ENCODE measurements around the gene GCHFR.
A peak's percentile ranks its signal among the peaks of the same experiment; 100 is the strongest.

GCHFR gene

GRCh38 chr15:40785814-40786213 lies 21.9 kb downstream of the GCHFR start:
- Histone ChIP-seq H3K36me3 (ENCODE audit: insufficient read depth, low read depth, low read length) (no peaks in the 10 kb centered on the region), H3K9ac (ENCODE audit: low read depth, low read length) (no peak overlapping the region), H3K9me3 (ENCODE audit: insufficient read depth, low read depth, low read length) (no peaks in the 10 kb centered on the region), H3K27ac (ENCODE audit: low read length) (no peak overlapping the region), H3K27me3 (ENCODE audit: insufficient read depth, low read length) (no peaks in the 10 kb centered on the region), H3K4me3 (ENCODE audit: low read length) (no peak overlapping the region), H3K4me1 (ENCODE audit: insufficient read depth, low read length) (peaks cover 24% of the 10 kb centered on the region)

GRCh38 chr15:40787344-40787841 lies 23.5 kb downstream of the GCHFR start:
- Histone ChIP-seq H3K4me1 (ENCODE audit: insufficient read depth, low read length) (peaks cover 24% of the 10 kb centered on the region), H3K27me3 (ENCODE audit: insufficient read depth, low read length) (no peaks in the 10 kb centered on the region), H3K9me3 (ENCODE audit: insufficient read depth, low read depth, low read length) (no peaks in the 10 kb centered on the region), H3K9ac (ENCODE audit: low read depth, low read length) (peak overlapping the region; percentile 7; the same call in 1 of the 2 replicates), H3K36me3 (ENCODE audit: insufficient read depth, low read depth, low read length) (no peaks in the 10 kb centered on the region), H3K27ac (ENCODE audit: low read length) (no peak overlapping the region), H3K4me3 (ENCODE audit: low read length) (peak overlapping the region; percentile 23)

- no peaks in the 10 kb centered on the region for H3K9me3 ChIP-seq (ENCODE audit: insufficient read depth, low read depth, low read length)
- H3K27ac ChIP-seq (ENCODE audit: low read length), result no peak overlapping the region
- H3K9ac ChIP-seq (ENCODE audit: low read depth, low read length), result no peak overlapping the region
- H3K36me3 ChIP-seq (ENCODE audit: insufficient read depth, low read depth, low read length), result no peaks in the 10 kb centered on the region
- H3K4me1 ChIP-seq (ENCODE audit: insufficient read depth, low read length), result peaks cover 24% of the 10 kb centered on the region
- peak overlapping the region; percentile 23; the same call in 1 of the 2 replicates for H3K4me3 ChIP-seq (ENCODE audit: low read length)
- no peaks in the 10 kb centered on the region for H3K27me3 ChIP-seq (ENCODE audit: insufficient read depth, low read length)
Measured at GRCh38 chr15:40787991-40788390, 24.1 kb downstream of the GCHFR start.

- Histone ChIP-seq H3K27ac (ENCODE audit: low read length) (no peak overlapping the region), H3K27me3 (ENCODE audit: insufficient read depth, low read length) (no peaks in the 10 kb centered on the region), H3K9me3 (ENCODE audit: insufficient read depth, low read depth, low read length) (no peaks in the 10 kb centered on the region), H3K4me3 (ENCODE audit: low read length) (no peak overlapping the region), H3K4me1 (ENCODE audit: insufficient read depth, low read length) (peaks cover 24% of the 10 kb centered on the region), H3K36me3 (ENCODE audit: insufficient read depth, low read depth, low read length) (no peaks in the 10 kb centered on the region), H3K9ac (ENCODE audit: low read depth, low read length) (no peak overlapping the region)
Measured at GRCh38 chr15:40789119-40789518, 25.3 kb downstream of the GCHFR start.

- Histone ChIP-seq H3K27me3 (ENCODE audit: insufficient read depth, low read length) (no peaks in the 10 kb centered on the region), H3K4me1 (ENCODE audit: insufficient read depth, low read length) (peaks cover 24% of the 10 kb centered on the region), H3K4me3 (ENCODE audit: low read length) (no peak overlapping the region), H3K36me3 (ENCODE audit: insufficient read depth, low read depth, low read length) (no peaks in the 10 kb centered on the region), H3K9me3 (ENCODE audit: insufficient read depth, low read depth, low read length) (no peaks in the 10 kb centered on the region), H3K9ac (ENCODE audit: low read depth, low read length) (no peak overlapping the region), H3K27ac (ENCODE audit: low read length) (no peak overlapping the region)
Measured at GRCh38 chr15:40789999-40790398, 26.1 kb downstream of the GCHFR start.

- no peak overlapping the region for H3K27ac ChIP-seq (ENCODE audit: low read length)
- peaks cover 19% of the 10 kb centered on the region for H3K4me1 ChIP-seq (ENCODE audit: insufficient read depth, low read length)
Measured at GRCh38 chr15:40790718-40791117, 26.9 kb downstream of the GCHFR start.

GRCh38 chr15:40792394-40792793 lies 28.5 kb downstream of the GCHFR start:
- Histone ChIP-seq H3K27ac (ENCODE audit: low read length) (no peak overlapping the region), H3K9me3 (ENCODE audit: insufficient read depth, low read depth, low read length) (no peaks in the 10 kb centered on the region), H3K4me1 (ENCODE audit: insufficient read depth, low read length) (peaks cover 14% of the 10 kb centered on the region), H3K27me3 (ENCODE audit: insufficient read depth, low read length) (no peaks in the 10 kb centered on the region), H3K9ac (ENCODE audit: low read depth, low read length) (no peak overlapping the region), H3K36me3 (ENCODE audit: insufficient read depth, low read depth, low read length) (no peaks in the 10 kb centered on the region), H3K4me3 (ENCODE audit: low read length) (no peak overlapping the region)

More at GRCh38 chr15:40790718-40791117, 26.9 kb downstream of the GCHFR start:
- Histone ChIP-seq H3K36me3 (ENCODE audit: insufficient read depth, low read depth, low read length) (no peaks in the 10 kb centered on the region), H3K9ac (ENCODE audit: low read depth, low read length) (no peak overlapping the region), H3K9me3 (ENCODE audit: insufficient read depth, low read depth, low read length) (no peaks in the 10 kb centered on the region), H3K27me3 (ENCODE audit: insufficient read depth, low read length) (no peaks in the 10 kb centered on the region), H3K4me3 (ENCODE audit: low read length) (no peak overlapping the region)

GRCh38 chr15:40793216-40793989 lies 29.5 kb downstream of the GCHFR start:
- Histone ChIP-seq H3K9ac (ENCODE audit: low read depth, low read length) (no peak overlapping the region), H3K27ac (ENCODE audit: low read length) (no peak overlapping the region), H3K27me3 (ENCODE audit: insufficient read depth, low read length) (no peaks in the 10 kb centered on the region), H3K4me1 (ENCODE audit: insufficient read depth, low read length) (peaks cover 12% of the 10 kb centered on the region; the same call in 1 of the 2 replicates), H3K36me3 (ENCODE audit: insufficient read depth, low read depth, low read length) (no peaks in the 10 kb centered on the region), H3K9me3 (ENCODE audit: insufficient read depth, low read depth, low read length) (no peaks in the 10 kb centered on the region), H3K4me3 (ENCODE audit: low read length) (no peak overlapping the region)

- Histone ChIP-seq H3K27me3 (ENCODE audit: insufficient read depth, low read length) (no peaks in the 10 kb centered on the region), H3K36me3 (ENCODE audit: insufficient read depth, low read depth, low read length) (no peaks in the 10 kb centered on the region), H3K9me3 (ENCODE audit: insufficient read depth, low read depth, low read length) (no peaks in the 10 kb centered on the region), H3K9ac (ENCODE audit: low read depth, low read length) (0 out of 2 replicates have a peak overlapping the region, but pooled peaks have one; percentile 5), H3K4me3 (ENCODE audit: low read length) (no peak overlapping the region), H3K4me1 (ENCODE audit: insufficient read depth, low read length) (peaks cover 22% of the 10 kb centered on the region; the same call in 1 of the 2 replicates), H3K27ac (ENCODE audit: low read length) (no peak overlapping the region)
Measured at GRCh38 chr15:40796041-40796440, 32.2 kb downstream of the GCHFR start.

GRCh38 chr15:40796512-40796911 lies 32.6 kb downstream of the GCHFR start:
- Histone ChIP-seq H3K9me3 (ENCODE audit: insufficient read depth, low read depth, low read length) (no peaks in the 10 kb centered on the region), H3K4me1 (ENCODE audit: insufficient read depth, low read length) (peaks cover 22% of the 10 kb centered on the region; the same call in 1 of the 2 replicates), H3K36me3 (ENCODE audit: insufficient read depth, low read depth, low read length) (no peaks in the 10 kb centered on the region), H3K27me3 (ENCODE audit: insufficient read depth, low read length) (no peaks in the 10 kb centered on the region), H3K4me3 (ENCODE audit: low read length) (no peak overlapping the region), H3K27ac (ENCODE audit: low read length) (no peak overlapping the region), H3K9ac (ENCODE audit: low read depth, low read length) (0 out of 2 replicates have a peak overlapping the region, but pooled peaks have one; percentile 5)

GRCh38 chr15:40799523-40799922 lies 35.7 kb downstream of the GCHFR start:
- no peak overlapping the region for H3K9ac ChIP-seq (ENCODE audit: low read depth, low read length)
- H3K4me3 ChIP-seq (ENCODE audit: low read length), result no peak overlapping the region
- no peaks in the 10 kb centered on the region for H3K27me3 ChIP-seq (ENCODE audit: insufficient read depth, low read length)
- no peaks in the 10 kb centered on the region for H3K9me3 ChIP-seq (ENCODE audit: insufficient read depth, low read depth, low read length)
- H3K4me1 ChIP-seq (ENCODE audit: insufficient read depth, low read length), result peaks cover 22% of the 10 kb centered on the region; the same call in 1 of the 2 replicates
- no peak overlapping the region for H3K27ac ChIP-seq (ENCODE audit: low read length)
- no peaks in the 10 kb centered on the region for H3K36me3 ChIP-seq (ENCODE audit: insufficient read depth, low read depth, low read length)

GRCh38 chr15:40803076-40803475 lies 39.2 kb downstream of the GCHFR start:
- Histone ChIP-seq H3K4me3 (ENCODE audit: low read length) (no peak overlapping the region), H3K9ac (ENCODE audit: low read depth, low read length) (no peak overlapping the region), H3K27me3 (ENCODE audit: insufficient read depth, low read length) (no peaks in the 10 kb centered on the region), H3K27ac (ENCODE audit: low read length) (no peak overlapping the region), H3K36me3 (ENCODE audit: insufficient read depth, low read depth, low read length) (no peaks in the 10 kb centered on the region), H3K4me1 (ENCODE audit: insufficient read depth, low read length) (peaks cover 16% of the 10 kb centered on the region; the same call in 1 of the 2 replicates), H3K9me3 (ENCODE audit: insufficient read depth, low read depth, low read length) (no peaks in the 10 kb centered on the region)

All from iPS-20b (cell line).